Muscle layer of colon (tissue), 2 donors: ENCODE results near the gene KRTAP9-1.
"Not testable (repeated sequence)": the region's sequence is repeated elsewhere in the genome, so short reads cannot be mapped to it uniquely, and the experiment has no call there.

ENCODE experiments used
- H3K27ac ChIP-seq: one replicate; pipeline ENCODE4 v1.7.0; 2013; ENCODE audit warnings: low read depth, mild to moderate bottlenecking, low read length, moderate library complexity
- H3K27me3 ChIP-seq, 2 donors: one replicate each; pipeline ENCODE4 v1.7.0; 2013; ENCODE audit warnings: low read length in 2 of 2, mild to moderate bottlenecking in 2 of 2; ENCODE audit not compliant: insufficient read depth in 2 of 2, control insufficient read depth in 1 of 2
- H3K36me3 ChIP-seq: one replicate; pipeline ENCODE4 v1.7.0; 2013; ENCODE audit warnings: mild to moderate bottlenecking, low read length; ENCODE audit not compliant: insufficient read depth
- H3K4me1 ChIP-seq: one replicate; pipeline ENCODE4 v1.7.0; 2013; ENCODE audit warnings: mild to moderate bottlenecking, low read length; ENCODE audit not compliant: insufficient read depth
- H3K4me3 ChIP-seq, 2 donors: one replicate each; pipeline ENCODE4 v1.7.0; 2013; ENCODE audit warnings: low read length in 2 of 2, low read depth in 1 of 2, mild to moderate bottlenecking in 1 of 2, moderate library complexity in 1 of 2
- H3K9ac ChIP-seq: one replicate; pipeline ENCODE4 v1.7.0; 2013; ENCODE audit warnings: low read length
- H3K9me3 ChIP-seq: one replicate; pipeline ENCODE4 v1.7.0; 2013; ENCODE audit warnings: mild to moderate bottlenecking, low read length
- donor health status: abdominal sarcoma.
- donor health status: Adenocarcinoma of cecum.

The KRTAP9-1 gene

GRCh38 chr17:41160190-41160589, 29.5 kb upstream of the KRTAP9-1 start:
- H3K36me3 ChIP-seq, H3K27me3 ChIP-seq, H3K4me3 ChIP-seq, H3K9ac ChIP-seq, H3K27ac ChIP-seq, H3K9me3 ChIP-seq, H3K4me1 ChIP-seq: not testable (repeated sequence)

DNA sequence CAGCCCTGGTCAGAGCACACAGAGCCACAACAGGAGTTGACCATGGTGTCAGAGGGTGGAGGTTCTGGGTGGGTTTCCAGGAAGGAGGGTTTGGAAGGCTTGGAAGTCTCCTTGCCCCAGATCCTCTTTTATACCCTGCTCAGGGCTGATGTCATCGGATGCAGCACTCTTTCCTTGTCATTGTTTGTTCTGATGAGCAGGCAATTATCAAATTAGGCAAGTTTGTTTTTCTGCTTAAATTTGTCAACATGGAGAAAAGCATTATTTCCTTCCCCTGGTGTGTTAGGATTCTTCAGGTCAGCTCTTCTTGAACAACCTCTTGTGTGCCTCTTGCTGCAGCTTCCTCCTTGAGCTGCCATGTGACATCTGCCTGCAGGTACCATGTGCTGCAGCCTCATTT, 29.0 kb upstream of the KRTAP9-1 start, which contains the start of gene KRTAP4-4:
Gene KRTAP4-4, minus strand, starts transcription at position 101 of the 400 bp plus-strand sequence. Its CDS starts 57 bp downstream, at position 44.
- Histone ChIP-seq H3K27ac (no peak within 1 kb of the TSS), H3K36me3 (no peaks in the 10 kb centered on the region), H3K9me3 (no peaks in the 10 kb centered on the region), H3K4me3 (no peak within 1 kb of the TSS), H3K9ac (no peak within 1 kb of the TSS), H3K27me3 (no peaks in the 10 kb centered on the region), H3K4me1 (no peaks in the 10 kb centered on the region)

DNA sequence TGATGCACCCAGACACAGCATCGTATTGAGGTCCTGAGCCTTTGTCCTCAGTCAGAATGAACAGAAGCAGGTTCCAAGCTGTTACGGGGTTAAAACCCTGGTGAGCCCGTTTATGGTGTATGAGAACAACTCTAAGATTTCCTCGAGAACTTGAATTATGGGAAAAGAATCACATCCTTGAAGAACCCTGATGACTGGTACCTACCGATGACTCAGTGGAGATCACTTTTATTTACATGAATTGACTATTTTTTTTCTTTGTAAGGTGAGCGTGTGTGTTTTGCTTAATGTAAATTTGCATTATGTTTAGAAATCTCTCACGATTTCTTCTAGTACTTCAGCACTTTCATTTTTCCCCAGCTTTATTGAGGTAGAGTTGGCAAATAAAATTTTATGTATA, 25.9 kb upstream of the KRTAP9-1 start:
- H3K4me1 ChIP-seq: no peaks in the 10 kb centered on the region
- H3K9ac ChIP-seq: no peak overlapping the region
- H3K9me3 ChIP-seq: no peaks in the 10 kb centered on the region
- no peak overlapping the region for H3K27ac ChIP-seq
- H3K4me3 ChIP-seq: no peak overlapping the region
- no peaks in the 10 kb centered on the region for H3K27me3 ChIP-seq
- no peaks in the 10 kb centered on the region for H3K36me3 ChIP-seq

GRCh38 chr17:41167561-41167960, 22.1 kb upstream of the KRTAP9-1 start:
- no peak overlapping the region for H3K4me3 ChIP-seq
- no peaks in the 10 kb centered on the region for H3K27me3 ChIP-seq
- no peaks in the 10 kb centered on the region for H3K9me3 ChIP-seq
- no peaks in the 10 kb centered on the region for H3K36me3 ChIP-seq
- no peak overlapping the region for H3K9ac ChIP-seq
- no peak overlapping the region for H3K27ac ChIP-seq
- H3K4me1 ChIP-seq: no peaks in the 10 kb centered on the region

DNA sequence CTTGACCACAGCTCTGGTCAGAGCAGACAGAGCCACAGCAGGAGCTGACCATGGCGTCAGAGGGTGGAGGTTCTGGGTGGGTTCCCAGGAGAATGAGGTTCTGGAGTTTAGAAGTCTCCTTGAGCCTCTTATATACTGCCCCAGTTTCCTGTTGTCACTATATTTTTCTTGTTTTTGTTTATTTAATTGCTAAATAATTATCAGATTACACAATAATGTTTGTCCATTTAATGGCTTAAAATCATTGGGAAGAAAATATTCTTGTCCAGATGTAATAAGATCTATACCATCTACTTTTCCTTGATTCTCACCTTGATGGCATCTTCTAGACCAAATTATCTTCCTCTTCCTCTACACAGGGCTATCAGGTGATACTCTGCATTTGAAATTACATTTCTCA, 21.6 kb upstream of the KRTAP9-1 start, which contains the start of gene KRTAP4-3:
Gene KRTAP4-3, minus strand, starts transcription at position 101 of the 400 bp plus-strand sequence. Its CDS starts 49 bp downstream, at position 52.
- Histone ChIP-seq H3K27ac (no peak within 1 kb of the TSS), H3K9me3 (no peaks in the 10 kb centered on the region), H3K27me3 (no peaks in the 10 kb centered on the region), H3K9ac (no peak within 1 kb of the TSS), H3K4me1 (no peaks in the 10 kb centered on the region), H3K36me3 (no peaks in the 10 kb centered on the region), H3K4me3 (no peak within 1 kb of the TSS)

GRCh38 chr17:41171886-41172285, 17.8 kb upstream of the KRTAP9-1 start:
- Histone ChIP-seq H3K4me1 (no peaks in the 10 kb centered on the region), H3K27ac (no peak overlapping the region), H3K9me3 (no peaks in the 10 kb centered on the region), H3K27me3 (no peaks in the 10 kb centered on the region), H3K9ac (no peak overlapping the region), H3K36me3 (no peaks in the 10 kb centered on the region), H3K4me3 (no peak overlapping the region)

- Histone ChIP-seq H3K4me1 (no peaks in the 10 kb centered on the region), H3K36me3 (no peaks in the 10 kb centered on the region), H3K4me3 (no peak overlapping the region), H3K27ac (no peak overlapping the region), H3K27me3 (no peaks in the 10 kb centered on the region), H3K9ac (no peak overlapping the region), H3K9me3 (no peaks in the 10 kb centered on the region)
Measured at GRCh38 chr17:41176744-41177387, 12.8 kb upstream of the KRTAP9-1 start.

DNA sequence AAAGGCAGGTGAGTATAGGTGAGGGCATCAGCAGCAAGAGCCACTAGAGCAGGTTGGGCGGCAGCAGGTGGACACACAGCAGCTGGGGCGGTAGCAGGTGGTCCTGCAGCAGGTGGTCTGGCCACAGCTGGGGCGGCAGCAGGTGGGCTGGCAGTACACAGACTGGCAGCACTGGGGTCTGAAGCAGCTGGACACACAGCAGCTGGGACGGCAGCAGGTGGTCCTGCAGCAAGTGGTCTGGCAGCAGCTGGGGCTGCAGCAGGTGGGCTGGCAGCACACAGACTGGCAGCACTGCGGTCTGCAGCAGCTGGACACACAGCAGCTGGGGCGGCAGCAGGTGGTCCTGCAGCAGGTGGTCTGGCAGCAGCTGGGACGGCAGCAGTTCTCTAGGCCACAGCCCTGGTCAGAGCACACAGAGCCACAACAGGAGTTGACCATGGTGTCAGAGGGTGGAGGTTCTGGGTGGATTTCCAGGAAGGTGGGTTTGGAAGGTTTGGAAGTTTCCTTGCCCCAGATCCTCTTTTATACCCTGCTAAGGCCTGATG, 11.9 kb upstream of the KRTAP9-1 start, which contains the start of gene KRTAP4-2:
Gene KRTAP4-2, minus strand, starts transcription at position 495 of the 545 bp plus-strand sequence. Its CDS starts 57 bp downstream, at position 438.
- H3K27ac ChIP-seq: no peak within 1 kb of the TSS
- no peaks in the 10 kb centered on the region for H3K36me3 ChIP-seq
- H3K4me3 ChIP-seq: no peak within 1 kb of the TSS
- H3K27me3 ChIP-seq: no peaks in the 10 kb centered on the region
- no peaks in the 10 kb centered on the region for H3K9me3 ChIP-seq
- no peaks in the 10 kb centered on the region for H3K4me1 ChIP-seq
- no peak within 1 kb of the TSS for H3K9ac ChIP-seq

DNA sequence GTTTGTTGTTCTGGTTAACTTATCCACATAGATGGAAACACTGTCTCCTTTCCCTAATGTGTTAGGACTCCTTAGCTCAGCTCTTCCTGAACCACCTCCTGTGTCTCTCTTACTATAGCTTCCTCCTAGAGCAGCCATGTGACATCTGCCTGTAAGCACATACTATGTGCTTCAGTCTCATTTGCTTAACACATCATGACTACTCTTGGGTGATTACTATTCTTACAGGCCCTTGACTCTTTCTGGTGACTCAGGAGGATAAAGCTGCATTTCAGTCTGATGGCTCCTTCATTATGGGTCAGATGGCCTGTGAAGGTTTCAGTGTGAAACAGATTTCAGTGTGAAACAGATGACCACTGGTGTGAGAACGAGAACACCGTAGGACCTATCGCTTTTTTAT, 11.3 kb upstream of the KRTAP9-1 start:
- no peak overlapping the region for H3K4me3 ChIP-seq
- H3K9ac ChIP-seq: no peak overlapping the region
- H3K36me3 ChIP-seq: no peaks in the 10 kb centered on the region
- no peaks in the 10 kb centered on the region for H3K4me1 ChIP-seq
- H3K27ac ChIP-seq: no peak overlapping the region
- no peaks in the 10 kb centered on the region for H3K9me3 ChIP-seq
- no peaks in the 10 kb centered on the region for H3K27me3 ChIP-seq

DNA sequence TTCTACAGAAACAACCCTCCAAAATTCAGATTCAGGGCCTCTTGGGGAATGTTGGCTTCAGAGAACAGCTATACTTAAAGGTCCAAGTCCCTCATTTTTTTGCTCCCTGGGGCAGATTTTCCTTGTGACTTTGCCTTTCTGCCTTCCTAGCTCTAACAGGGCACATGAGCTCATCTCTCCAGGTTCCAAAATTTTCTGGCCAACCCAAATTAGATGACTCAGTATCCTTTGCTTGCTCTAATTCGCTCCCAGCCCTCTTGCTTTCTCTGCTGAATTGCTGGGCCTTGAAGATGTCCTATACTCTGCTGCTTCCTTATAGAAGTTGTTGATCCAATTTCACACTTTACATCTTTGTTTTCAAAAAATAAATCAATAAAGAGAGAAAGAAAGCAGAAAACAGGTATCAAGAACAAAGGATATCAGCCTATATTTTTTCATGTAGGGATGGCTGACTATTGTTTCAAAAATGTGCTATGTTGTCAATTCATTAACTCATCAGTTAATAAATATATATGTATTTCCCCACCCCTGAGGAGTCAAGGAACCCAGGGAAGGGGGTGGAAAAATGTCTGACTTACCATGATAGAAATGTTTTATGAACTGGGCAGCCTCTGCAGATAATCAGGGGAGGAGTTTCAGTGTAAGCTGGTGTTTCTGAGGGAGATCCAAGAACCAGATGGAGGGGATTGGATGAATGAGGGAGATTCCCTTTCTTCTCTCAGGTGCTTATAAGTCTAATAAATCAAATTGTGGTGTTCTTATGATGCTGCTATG, 10.7 kb upstream of the KRTAP9-1 start:
- Histone ChIP-seq H3K4me1 (no peaks in the 10 kb centered on the region), H3K27me3 (no peaks in the 10 kb centered on the region), H3K9ac (no peak overlapping the region), H3K4me3 (no peak overlapping the region), H3K27ac (no peak overlapping the region), H3K36me3 (no peaks in the 10 kb centered on the region), H3K9me3 (no peaks in the 10 kb centered on the region)

DNA sequence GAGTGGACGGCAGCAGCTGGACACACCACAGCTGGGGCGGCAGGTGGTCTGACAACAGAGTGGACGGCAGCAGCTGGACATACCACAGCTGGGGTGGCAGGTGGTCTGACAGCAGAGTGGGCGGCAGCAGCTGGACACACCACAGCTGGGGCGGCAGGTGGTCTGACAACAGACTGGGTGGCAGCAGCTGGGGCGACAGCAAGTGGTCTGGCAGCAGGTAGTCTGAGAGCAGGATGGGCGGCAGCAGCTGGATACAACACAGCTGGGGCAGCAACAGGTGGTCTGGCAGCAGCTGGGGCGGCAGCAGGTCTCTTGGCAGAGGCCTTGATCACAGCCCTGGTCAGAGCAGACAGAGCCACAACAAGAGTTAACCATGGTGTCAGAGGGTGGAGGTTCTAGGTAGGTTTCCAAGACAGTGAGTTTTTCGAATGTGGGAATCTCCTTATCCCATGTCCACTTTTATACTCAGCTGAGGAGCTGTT, 5.2 kb upstream of the KRTAP9-1 start, which contains the start of gene KRTAP4-1:
Gene KRTAP4-1, minus strand, starts transcription at position 432 of the 482 bp plus-strand sequence. Its CDS starts 57 bp downstream, at position 375.
- Histone ChIP-seq H3K4me1 (no peaks in the 10 kb centered on the region), H3K27ac (no peak within 1 kb of the TSS), H3K27me3 (no peaks in the 10 kb centered on the region), H3K9ac (no peak within 1 kb of the TSS), H3K36me3 (no peaks in the 10 kb centered on the region), H3K9me3 (no peaks in the 10 kb centered on the region), H3K4me3 (no peak within 1 kb of the TSS)
